ENCODE measurements around the gene CAP1. TPM values are rescaled to one million over a fixed set of nuclear protein-coding genes. Genes with fewer than 3 reads are reported as not detected.

CAP1 gene
- total RNA-seq, 4 donors from 2014 or later: 412 to 468 (median 442) TPM

DNA sequence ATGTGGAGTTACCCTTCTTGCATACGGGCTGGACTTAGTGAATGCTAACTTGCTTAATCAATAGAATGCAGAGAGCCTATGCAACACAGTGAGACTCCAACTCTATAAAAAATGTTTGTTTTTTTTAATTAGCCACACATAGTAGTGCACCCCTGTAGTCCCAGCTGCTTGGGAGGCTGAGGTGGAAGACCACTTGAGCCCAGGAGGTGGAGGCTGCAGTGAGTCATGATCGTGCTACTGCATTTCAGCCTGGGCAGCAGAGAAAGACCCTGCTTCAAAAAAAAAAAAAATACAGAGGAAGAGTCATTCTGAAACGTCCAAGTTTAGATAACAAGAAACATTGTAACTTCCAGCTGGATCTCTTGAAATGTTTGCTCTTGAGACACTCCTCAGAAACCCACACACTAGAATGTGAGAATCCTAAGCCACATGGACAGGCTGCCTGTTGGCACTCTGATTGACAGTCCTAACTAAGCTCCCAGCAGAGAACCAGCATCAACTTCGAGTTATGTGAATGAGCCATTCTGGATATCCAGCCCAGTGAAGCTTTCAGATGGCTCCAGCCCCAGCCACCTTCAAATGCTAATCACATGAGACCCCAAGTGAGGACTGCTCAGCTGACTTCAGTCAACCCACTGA lies 20.0 kb upstream of the CAP1 start:
- intact Hi-C loops (cut with DNase I): no loop called here
- TF ChIP-seq EP300 (IDR thresholded peaks at IDR 0.05) (no peak), POLR2AphosphoS5 (IDR thresholded peaks at IDR 0.05) (no peak), POLR2A (IDR thresholded peaks at IDR 0.05; ENCODE audit: low read depth) (no peak)
- TF ChIP-seq, protein P1, sequence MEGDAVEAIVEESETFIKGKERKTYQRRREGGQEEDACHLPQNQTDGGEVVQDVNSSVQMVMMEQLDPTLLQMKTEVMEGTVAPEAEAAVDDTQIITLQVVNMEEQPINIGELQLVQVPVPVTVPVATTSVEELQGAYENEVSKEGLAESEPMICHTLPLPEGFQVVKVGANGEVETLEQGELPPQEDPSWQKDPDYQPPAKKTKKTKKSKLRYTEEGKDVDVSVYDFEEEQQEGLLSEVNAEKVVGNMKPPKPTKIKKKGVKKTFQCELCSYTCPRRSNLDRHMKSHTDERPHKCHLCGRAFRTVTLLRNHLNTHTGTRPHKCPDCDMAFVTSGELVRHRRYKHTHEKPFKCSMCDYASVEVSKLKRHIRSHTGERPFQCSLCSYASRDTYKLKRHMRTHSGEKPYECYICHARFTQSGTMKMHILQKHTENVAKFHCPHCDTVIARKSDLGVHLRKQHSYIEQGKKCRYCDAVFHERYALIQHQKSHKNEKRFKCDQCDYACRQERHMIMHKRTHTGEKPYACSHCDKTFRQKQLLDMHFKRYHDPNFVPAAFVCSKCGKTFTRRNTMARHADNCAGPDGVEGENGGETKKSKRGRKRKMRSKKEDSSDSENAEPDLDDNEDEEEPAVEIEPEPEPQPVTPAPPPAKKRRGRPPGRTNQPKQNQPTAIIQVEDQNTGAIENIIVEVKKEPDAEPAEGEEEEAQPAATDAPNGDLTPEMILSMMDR (IDR thresholded peaks at IDR 0.05): no peak
- H3K4me1 ChIP-seq: no peaks in the 10 kb centered on the region
- H3K36me3 ChIP-seq: no peaks in the 10 kb centered on the region
- H3K27ac ChIP-seq (replicated peaks in 1 of 4): no peak overlapping the region
- peaks cover 0 to 6% (median 0%) of the 10 kb centered on the region in 4 donors for H3K9me3 ChIP-seq
- H3K27me3 ChIP-seq: no peaks in the 10 kb centered on the region
- H3K4me3 ChIP-seq: no peak overlapping the region
- WGBS: 56% methylated on average over 4 of the region's 4 CpGs
- no peak for DNase-seq (ENCODE audit: extremely low spot score)

DNA sequence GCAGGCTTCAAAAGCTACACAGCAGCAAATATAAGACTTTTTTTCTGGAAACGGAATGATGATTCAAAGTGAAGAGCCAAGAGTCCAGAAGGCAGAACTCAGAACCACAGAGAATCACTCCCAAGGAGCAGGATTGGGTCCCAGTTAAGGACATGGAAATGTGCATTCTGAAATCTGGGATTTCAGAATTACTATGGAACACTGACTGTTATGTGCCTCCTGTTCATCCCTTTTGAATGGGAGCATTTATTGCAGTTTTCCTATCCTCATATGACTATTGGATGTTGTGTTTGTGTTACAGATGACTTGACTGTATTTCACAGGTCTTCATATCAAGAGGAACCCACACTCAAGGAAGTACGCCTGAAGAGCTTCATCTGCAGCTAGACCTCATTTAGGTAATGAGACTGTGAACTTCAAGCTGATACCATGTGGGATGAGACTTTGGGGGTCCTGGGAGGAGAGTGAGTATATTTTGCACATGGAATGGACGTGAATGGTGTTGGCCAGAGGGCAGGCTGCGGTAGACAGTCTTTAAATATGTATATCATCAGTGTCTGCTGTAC lies 17.1 kb upstream of the CAP1 start:
- Histone ChIP-seq H3K9me3 (peaks cover 0 to 6% (median 0%) of the 10 kb centered on the region in 4 donors), H3K27ac (replicated peaks in 1 of 4) (no peak overlapping the region), H3K4me3 (no peak overlapping the region), H3K4me1 (no peaks in the 10 kb centered on the region), H3K27me3 (no peaks in the 10 kb centered on the region), H3K36me3 (no peaks in the 10 kb centered on the region)
- TF ChIP-seq POLR2AphosphoS5 (IDR thresholded peaks at IDR 0.05) (no peak), EP300 (IDR thresholded peaks at IDR 0.05) (no peak), POLR2A (IDR thresholded peaks at IDR 0.05; ENCODE audit: low read depth) (no peak)
- TF ChIP-seq, protein P1 (IDR thresholded peaks at IDR 0.05): no peak
- intact Hi-C loops (cut with DNase I): no loop called here
- no peak for DNase-seq (ENCODE audit: extremely low spot score)
- WGBS: 77% methylated on average over 4 of the region's 4 CpGs

DNA sequence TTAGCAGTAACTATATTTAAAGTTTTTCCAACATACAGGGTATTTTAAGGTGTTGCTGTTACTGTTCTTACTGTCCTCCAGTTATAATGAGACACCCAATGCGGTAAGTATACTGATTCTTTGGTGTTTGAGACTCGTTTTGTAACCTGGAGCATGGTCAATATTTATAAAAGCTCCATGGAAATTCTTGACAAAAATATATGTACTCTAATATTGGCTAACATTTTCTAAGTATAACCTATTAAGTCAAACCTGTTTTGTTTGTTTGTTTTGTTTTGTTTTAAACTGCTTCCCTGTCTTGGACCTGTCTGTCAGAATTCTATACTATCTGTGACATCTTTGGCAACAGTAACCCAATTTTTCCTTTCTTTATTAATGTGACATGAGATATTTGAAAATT lies 15.9 kb upstream of the CAP1 start:
- H3K9me3 ChIP-seq: peaks cover 0 to 6% (median 0%) of the 10 kb centered on the region in 4 donors
- H3K27ac ChIP-seq (replicated peaks in 1 of 4): no peak overlapping the region
- H3K27me3 ChIP-seq: no peaks in the 10 kb centered on the region
- no peak for TF ChIP-seq EP300 (IDR thresholded peaks at IDR 0.05)
- TF ChIP-seq POLR2A (IDR thresholded peaks at IDR 0.05; ENCODE audit: low read depth): no peak
- TF ChIP-seq POLR2AphosphoS5 (IDR thresholded peaks at IDR 0.05): no peak
- TF ChIP-seq, protein P1 (IDR thresholded peaks at IDR 0.05): no peak
- H3K4me3 ChIP-seq: no peak overlapping the region
- WGBS: 75% methylated on average over 2 of the region's 2 CpGs
- no peaks in the 10 kb centered on the region for H3K4me1 ChIP-seq
- DNase-seq (ENCODE audit: extremely low spot score): no peak
- H3K36me3 ChIP-seq: no peaks in the 10 kb centered on the region
- intact Hi-C loops (cut with DNase I): no loop called here

DNA sequence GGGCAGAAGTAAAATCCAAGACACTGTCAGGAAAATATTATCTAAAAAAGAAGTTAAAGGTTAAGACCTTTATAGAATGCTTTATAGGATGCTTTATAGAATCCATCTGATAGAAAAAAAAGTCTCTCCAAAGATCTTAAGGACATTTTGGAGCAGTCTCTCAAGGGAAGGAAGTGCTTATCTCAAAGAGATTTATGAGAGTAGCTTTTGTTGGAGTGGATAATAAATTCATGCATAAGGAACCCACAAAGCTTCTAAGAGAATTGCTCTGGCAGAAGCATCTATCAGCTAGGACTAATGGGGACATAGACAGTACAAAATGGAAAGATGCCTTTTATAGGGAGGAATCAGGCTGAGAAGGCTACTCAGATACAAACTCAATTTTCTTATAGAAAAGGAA lies 12.9 kb upstream of the CAP1 start:
- H3K4me3 ChIP-seq: no peak overlapping the region
- peaks cover 0 to 6% (median 0%) of the 10 kb centered on the region in 4 donors for H3K9me3 ChIP-seq
- TF ChIP-seq, protein P1 (IDR thresholded peaks at IDR 0.05): no peak
- TF ChIP-seq POLR2AphosphoS5 (IDR thresholded peaks at IDR 0.05): no peak
- no peak for TF ChIP-seq EP300 (IDR thresholded peaks at IDR 0.05)
- TF ChIP-seq POLR2A (IDR thresholded peaks at IDR 0.05; ENCODE audit: low read depth): no peak
- DNase-seq (ENCODE audit: extremely low spot score): no peak
- H3K4me1 ChIP-seq: peaks cover 0 to 11% (median 6%) of the 10 kb centered on the region in 4 donors
- intact Hi-C loops (cut with DNase I): no loop called here
- no peak overlapping the region for H3K27ac ChIP-seq (replicated peaks in 1 of 4)
- no peaks in the 10 kb centered on the region for H3K27me3 ChIP-seq
- no peaks in the 10 kb centered on the region for H3K36me3 ChIP-seq

All from esophagus muscularis mucosa (tissue), 4 donors.